ENCODE data around the gene ZBED5.

The ZBED5 gene

GRCh38 chr11:10898003-10898762 lies 40.3 kb upstream of the ZBED5 start:
- no peak for DNase-seq (ENCODE audit: low read depth)
- no peak for TF ChIP-seq CTCF (conservative IDR thresholded peaks at IDR 0.05; ENCODE audit: low read depth, low read length)
- no peak overlapping the region for H3K4me3 ChIP-seq (ENCODE audit: low read length)

GRCh38 chr11:10897150-10897549 lies 39.3 kb upstream of the ZBED5 start:
- no peak for TF ChIP-seq CTCF (conservative IDR thresholded peaks at IDR 0.05; ENCODE audit: low read depth, low read length)
- H3K4me3 ChIP-seq (ENCODE audit: low read length), result no peak overlapping the region
- no peak for DNase-seq (ENCODE audit: low read depth)

- no peak overlapping the region for H3K4me3 ChIP-seq (ENCODE audit: low read length)
- TF ChIP-seq CTCF (conservative IDR thresholded peaks at IDR 0.05; ENCODE audit: low read depth, low read length), result no peak
- no peak for DNase-seq (ENCODE audit: low read depth)
Measured at GRCh38 chr11:10896493-10896892, 38.6 kb upstream of the ZBED5 start.

GRCh38 chr11:10895285-10895684 lies 37.4 kb upstream of the ZBED5 start:
- H3K4me3 ChIP-seq (ENCODE audit: low read length), result no peak overlapping the region
- no peak for TF ChIP-seq CTCF (conservative IDR thresholded peaks at IDR 0.05; ENCODE audit: low read depth, low read length)
- no peak for DNase-seq (ENCODE audit: low read depth)

GRCh38 chr11:10894666-10895065 lies 36.8 kb upstream of the ZBED5 start:
- no peak for DNase-seq (ENCODE audit: low read depth)
- no peak overlapping the region for H3K4me3 ChIP-seq (ENCODE audit: low read length)
- TF ChIP-seq CTCF (conservative IDR thresholded peaks at IDR 0.05; ENCODE audit: low read depth, low read length), result no peak

- no peak for DNase-seq (ENCODE audit: low read depth)
Measured at GRCh38 chr11:10893714-10894151, 35.9 kb upstream of the ZBED5 start.

More at GRCh38 chr11:10893714-10894151, 35.9 kb upstream of the ZBED5 start:
- no peak for TF ChIP-seq CTCF (conservative IDR thresholded peaks at IDR 0.05; ENCODE audit: low read depth, low read length)
- no peak overlapping the region for H3K4me3 ChIP-seq (ENCODE audit: low read length)
